ENCODE results near the gene PRKCZ. TPM values are rescaled to one million over a fixed set of nuclear protein-coding genes. Genes with fewer than 3 reads are reported as not detected.
A peak's percentile ranks its signal among the peaks of the same experiment; 100 is the strongest.

PRKCZ gene
- total RNA-seq, 1 donor from 2014 or later = 2.5 TPM

DNA sequence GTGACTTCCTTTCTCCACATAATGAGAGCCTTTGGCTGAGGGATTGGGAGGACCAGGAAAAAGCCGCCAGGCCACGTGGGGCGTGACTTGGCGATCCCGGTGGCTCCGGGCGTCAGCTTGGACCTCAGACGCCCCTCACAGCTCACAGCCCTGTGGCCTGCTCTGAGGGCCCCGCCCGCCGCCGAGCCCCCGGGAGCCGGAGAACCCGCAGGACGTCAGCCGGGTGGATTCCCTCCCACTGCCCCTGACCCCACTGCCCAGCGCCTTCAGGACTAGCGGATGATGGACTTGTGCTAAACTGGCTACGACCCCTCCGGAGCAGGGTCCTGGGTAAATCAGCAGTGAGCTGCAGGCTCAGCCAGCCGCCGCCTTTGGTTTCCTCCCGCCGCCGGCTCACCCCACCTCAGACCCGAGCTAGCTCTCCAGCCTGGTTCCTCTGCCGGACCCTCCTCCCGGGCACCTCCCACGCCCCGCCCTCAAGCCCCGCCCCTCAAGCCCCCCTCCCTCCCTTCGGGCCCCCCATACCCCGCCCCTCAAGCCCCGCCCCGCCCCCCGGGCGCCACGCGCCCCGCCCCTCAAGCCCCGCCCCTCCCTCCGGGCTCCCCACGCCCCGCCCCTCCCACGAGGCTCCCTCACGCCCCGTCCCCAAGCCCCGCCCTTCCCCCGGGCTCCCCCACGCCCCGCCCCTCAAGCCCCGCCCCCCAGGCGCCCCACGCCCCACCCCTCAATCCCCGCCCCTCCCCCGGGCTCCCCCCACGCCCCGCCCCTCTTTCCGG is 154.4 kb downstream of the PRKCZ start:
- Mint-ChIP-seq H3K9me3 (no peaks in the 10 kb centered on the region), H3K27me3 (peaks cover 2% of the 10 kb centered on the region), H3K4me3 (peak overlapping the region; percentile 59), H3K4me1 (peaks cover 8% of the 10 kb centered on the region), H3K27ac (no peak overlapping the region), H3K36me3 (ENCODE audit: low read depth) (no peaks in the 10 kb centered on the region)
- peak; percentile 87 for DNase-seq
- intact Hi-C loops (cut with micrococcal nuclease) = loop anchor here (1.0 to 2.0 kb wide), 3 partner anchors 9 to 285 kb away; partner anchors contain the start of gene TMEM52

DNA sequence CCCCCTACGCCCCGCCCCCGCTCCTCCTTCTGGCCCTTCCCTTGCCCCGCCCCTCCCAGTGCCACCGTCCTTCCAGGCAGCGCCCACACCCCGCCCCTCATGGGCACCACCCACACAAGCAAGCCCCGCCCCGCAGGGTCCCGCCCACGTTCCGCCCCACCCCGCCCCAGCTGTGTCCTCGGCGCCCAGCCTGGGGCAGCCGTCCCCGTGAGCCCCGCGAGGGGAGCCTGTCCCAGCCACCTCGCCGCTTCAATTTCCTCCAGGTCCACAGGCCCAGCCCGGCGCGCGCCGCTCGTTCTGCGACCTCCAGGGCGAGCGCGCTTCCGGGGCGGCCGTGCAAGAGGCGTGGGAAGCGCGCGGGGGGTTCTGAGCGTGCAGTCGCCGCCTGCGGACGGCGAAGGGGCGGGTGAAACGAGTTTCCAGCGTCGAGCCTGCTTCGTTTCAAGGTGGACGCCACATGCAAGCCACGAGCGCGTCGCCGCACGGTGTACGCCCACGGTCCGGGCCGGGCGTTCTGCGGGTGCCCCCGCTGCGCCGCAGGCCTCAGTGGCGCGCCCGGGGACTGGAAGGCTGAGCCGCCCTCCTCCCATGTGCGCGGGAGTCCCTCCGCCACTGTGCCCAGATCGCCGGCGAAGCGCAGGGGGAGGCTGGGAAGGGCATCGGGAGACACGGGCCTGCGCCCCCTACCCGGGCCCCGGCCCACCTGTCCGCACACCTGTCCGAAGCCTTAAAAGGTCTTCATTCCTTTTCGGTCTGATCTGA is 155.2 kb downstream of the PRKCZ start:
- intact Hi-C loops (cut with micrococcal nuclease) = loop anchor here (1.0 to 2.0 kb wide), 2 partner anchors 21 to 286 kb away; partner anchors contain the start of gene TMEM52
- Mint-ChIP-seq H3K36me3 (ENCODE audit: low read depth) (no peaks in the 10 kb centered on the region), H3K9me3 (no peaks in the 10 kb centered on the region), H3K4me3 (peak overlapping the region; percentile 65), H3K27me3 (peaks cover 2% of the 10 kb centered on the region), H3K27ac (peak overlapping the region; percentile 62), H3K4me1 (peaks cover 2% of the 10 kb centered on the region)
- peak; percentile 96 for DNase-seq

DNA sequence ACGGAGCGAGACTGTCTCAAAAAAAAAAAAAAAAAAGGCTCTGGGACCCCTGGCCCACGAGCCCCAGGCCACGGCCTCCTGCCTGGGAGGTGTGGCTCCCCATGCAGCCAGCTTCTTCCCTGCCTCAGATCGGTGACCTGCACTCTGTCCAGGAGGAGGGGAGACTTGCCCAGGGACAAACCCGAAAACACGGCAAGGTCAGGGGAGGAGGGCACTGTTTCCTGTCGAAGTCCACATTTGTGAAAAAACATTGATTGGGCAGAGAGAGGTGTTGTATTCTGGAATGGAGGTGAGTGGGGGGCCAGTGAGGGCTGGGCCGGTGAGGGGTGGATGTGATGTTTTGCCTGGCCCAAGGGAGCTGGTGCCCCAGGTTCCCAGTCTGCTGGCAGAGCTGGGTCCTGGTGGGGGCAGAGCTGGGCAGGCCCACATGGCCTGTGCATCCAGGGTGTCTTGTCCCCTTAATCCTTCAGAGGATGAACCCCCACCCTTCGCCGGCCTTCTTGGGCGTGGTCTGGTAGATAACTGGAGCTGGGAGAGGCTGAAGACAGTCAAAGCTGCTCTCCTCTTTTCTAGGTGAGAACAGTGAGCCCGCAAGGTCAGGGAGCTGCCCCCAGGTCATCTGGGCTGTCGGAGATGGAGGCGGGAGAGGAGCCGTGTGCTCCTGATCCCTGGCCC is 156.7 kb downstream of the PRKCZ start:
- no peaks in the 10 kb centered on the region for H3K9me3 Mint-ChIP-seq
- intact Hi-C loops (cut with micrococcal nuclease) = no loop called here
- H3K36me3 Mint-ChIP-seq (ENCODE audit: low read depth) = no peaks in the 10 kb centered on the region
- H3K27me3 Mint-ChIP-seq = peaks cover 2% of the 10 kb centered on the region
- no peak overlapping the region for H3K4me3 Mint-ChIP-seq
- peak overlapping the region; percentile 45 for H3K27ac Mint-ChIP-seq
- DNase-seq = no peak
- peaks cover 2% of the 10 kb centered on the region for H3K4me1 Mint-ChIP-seq

DNA sequence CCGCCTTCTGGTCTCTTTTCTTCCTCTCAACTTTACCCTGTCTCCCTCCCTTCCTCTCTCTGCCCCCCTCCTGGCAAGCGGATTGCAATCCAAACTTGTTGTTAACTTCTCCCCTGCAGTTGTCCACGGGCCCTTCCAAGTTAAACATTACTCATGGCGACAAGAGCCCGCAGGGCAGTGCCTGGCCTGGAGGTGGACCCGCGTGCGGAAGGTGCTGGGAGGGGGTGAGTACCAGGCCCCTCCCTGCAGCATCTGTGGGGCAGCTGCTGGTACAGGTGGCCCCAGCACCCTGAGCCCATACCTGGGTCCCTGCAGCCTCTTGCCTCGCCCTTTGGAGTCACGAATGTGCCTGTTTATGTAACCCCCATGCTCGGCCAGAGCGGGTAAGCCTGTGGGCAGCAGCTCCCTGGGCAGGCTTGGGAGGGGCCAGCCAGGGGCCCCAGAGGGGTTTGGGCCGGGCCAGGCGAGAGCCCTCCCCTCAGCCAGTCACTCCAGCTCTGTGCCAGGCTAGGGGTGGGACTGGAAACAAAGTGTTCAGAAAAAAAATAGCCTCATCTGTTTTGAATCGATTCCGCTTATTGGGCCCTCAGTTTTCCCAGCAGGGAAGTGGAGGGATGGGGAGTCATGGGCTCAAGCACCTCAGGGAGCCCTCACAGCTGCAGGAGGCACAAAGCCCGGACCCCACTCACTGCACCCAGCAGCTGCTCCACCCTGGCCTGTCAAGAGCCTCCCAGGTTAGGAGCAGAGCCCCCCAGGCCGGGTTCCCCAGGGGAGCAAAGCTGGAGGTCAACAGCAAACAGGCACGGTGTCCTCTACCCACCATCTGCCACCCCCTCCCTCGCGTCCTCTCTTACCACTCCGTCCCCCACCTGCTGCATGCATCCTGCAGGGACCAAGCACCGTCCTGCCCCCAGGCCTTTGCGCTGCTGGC is 158.4 kb downstream of the PRKCZ start:
- Mint-ChIP-seq H3K27me3 (peaks cover 2% of the 10 kb centered on the region), H3K27ac (no peak overlapping the region), H3K9me3 (no peaks in the 10 kb centered on the region), H3K4me3 (no peak overlapping the region), H3K36me3 (ENCODE audit: low read depth) (no peaks in the 10 kb centered on the region), H3K4me1 (peaks cover 4% of the 10 kb centered on the region)
- intact Hi-C loops (cut with micrococcal nuclease) = no loop called here
- DNase-seq = no peak

DNA sequence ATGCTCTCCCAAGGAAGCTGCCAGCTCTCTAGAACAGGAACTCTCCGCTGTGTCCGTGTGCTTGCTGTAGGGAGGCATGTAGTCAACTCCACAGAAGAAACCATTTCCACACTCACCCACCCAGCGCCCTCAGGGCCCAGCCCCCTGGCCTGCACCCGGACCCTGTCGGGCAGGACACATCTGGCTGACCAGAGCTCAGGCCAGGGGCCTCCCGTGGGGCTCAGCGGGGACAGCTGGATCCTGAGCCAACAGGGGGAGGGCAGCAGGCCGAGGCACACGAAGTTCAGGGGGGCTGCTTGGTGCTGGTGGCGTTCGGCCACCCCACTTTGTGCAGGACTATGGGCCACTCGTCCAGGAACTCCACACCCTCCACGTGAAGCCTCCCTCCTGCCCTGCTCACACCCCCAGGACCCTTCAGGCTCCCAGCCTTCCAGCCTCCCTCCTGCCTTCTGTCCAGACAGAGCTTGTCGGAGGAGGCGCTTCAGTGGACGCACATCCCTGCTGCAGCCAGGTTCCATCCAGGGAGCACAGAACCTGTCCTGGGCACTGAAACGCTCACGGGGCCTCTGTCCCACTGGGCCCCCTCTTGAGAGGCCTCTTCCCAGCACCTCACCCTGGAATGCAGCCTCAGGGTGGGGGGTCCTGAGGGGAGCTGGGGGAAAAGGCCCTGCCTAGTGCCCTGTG is 159.3 kb downstream of the PRKCZ start:
- H3K27ac Mint-ChIP-seq = no peak overlapping the region
- H3K27me3 Mint-ChIP-seq = peaks cover 2% of the 10 kb centered on the region
- no peak for DNase-seq
- no peak overlapping the region for H3K4me3 Mint-ChIP-seq
- H3K36me3 Mint-ChIP-seq (ENCODE audit: low read depth) = no peaks in the 10 kb centered on the region
- intact Hi-C loops (cut with micrococcal nuclease) = no loop called here
- no peaks in the 10 kb centered on the region for H3K9me3 Mint-ChIP-seq
- H3K4me1 Mint-ChIP-seq = peaks cover 4% of the 10 kb centered on the region

DNA sequence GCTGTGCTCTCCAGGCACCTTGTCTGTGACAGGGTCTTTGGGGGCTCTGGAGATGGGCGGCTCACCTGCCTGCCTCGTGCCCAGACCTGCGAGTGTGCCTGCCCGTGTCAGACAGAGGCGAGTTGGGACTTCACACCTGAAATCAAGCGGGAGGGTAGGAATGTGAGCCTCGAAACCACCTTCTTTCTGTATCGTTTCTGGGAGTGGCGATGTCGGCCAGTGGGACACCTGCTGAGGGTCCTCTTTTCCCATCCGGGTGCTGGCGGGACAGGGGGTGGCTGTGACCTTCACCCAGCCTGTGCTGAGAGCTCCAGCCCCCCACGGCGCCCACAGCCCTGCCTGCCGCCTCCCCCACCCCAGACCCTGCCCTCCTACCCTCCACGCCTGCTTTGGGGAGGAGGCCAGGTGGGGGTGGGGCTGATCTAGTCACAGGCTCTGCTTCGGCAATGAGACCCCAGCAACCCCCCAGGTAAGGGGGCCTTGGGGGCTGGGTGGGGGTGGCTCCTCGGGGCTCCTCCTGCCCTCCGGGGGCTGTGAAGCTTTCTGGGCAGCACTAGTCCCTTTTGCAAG is 160.0 kb downstream of the PRKCZ start:
- intact Hi-C loops (cut with micrococcal nuclease) = no loop called here
- Mint-ChIP-seq H3K4me1 (peaks cover 4% of the 10 kb centered on the region), H3K4me3 (no peak overlapping the region), H3K27me3 (peaks cover 2% of the 10 kb centered on the region), H3K9me3 (no peaks in the 10 kb centered on the region), H3K36me3 (ENCODE audit: low read depth) (no peaks in the 10 kb centered on the region), H3K27ac (no peak overlapping the region)
- DNase-seq = no peak

DNA sequence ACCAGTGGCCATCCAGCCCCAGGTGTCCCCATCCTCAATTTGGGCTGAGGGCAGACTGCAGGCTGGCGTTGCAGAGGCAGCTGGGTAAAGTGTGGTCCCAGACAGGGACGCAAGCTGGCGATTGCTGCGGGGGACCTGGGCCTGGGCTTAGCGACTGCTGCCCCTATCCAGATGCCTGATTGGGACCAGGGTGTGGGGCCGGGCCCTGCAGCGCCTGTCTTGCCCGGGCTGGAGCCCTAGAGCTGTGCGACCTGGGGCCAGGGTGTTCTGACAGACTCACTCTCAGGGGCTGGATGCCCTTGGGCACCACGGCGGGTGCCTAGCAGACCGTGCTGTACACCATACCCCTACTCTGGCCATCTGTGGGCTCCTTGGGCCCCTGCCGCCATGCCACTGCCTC is 160.6 kb downstream of the PRKCZ start:
- Mint-ChIP-seq H3K4me1 (peaks cover 4% of the 10 kb centered on the region), H3K27me3 (peaks cover 2% of the 10 kb centered on the region), H3K9me3 (no peaks in the 10 kb centered on the region), H3K36me3 (ENCODE audit: low read depth) (no peaks in the 10 kb centered on the region), H3K27ac (no peak overlapping the region), H3K4me3 (no peak overlapping the region)
- intact Hi-C loops (cut with micrococcal nuclease) = no loop called here
- DNase-seq = no peak

DNA sequence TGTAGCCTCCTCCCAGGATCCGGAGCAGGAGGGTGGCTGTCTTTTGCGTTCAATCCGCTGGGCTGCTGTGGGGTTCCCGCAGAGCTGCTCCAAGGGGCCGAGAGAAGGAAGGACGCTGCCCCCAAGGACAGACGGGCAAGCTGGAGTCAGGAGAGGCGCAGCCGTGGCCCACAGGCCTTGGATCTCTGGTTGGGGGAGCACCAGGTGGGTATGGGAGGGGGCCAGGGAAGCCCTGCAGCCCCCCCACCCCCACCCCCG is 162.0 kb downstream of the PRKCZ start:
- H3K27me3 Mint-ChIP-seq = peaks cover 2% of the 10 kb centered on the region
- H3K4me3 Mint-ChIP-seq = no peak overlapping the region
- H3K9me3 Mint-ChIP-seq = no peaks in the 10 kb centered on the region
- no peaks in the 10 kb centered on the region for H3K36me3 Mint-ChIP-seq (ENCODE audit: low read depth)
- peaks cover 5% of the 10 kb centered on the region for H3K4me1 Mint-ChIP-seq
- no peak overlapping the region for H3K27ac Mint-ChIP-seq
- intact Hi-C loops (cut with micrococcal nuclease) = no loop called here
- DNase-seq = no peak

DNA sequence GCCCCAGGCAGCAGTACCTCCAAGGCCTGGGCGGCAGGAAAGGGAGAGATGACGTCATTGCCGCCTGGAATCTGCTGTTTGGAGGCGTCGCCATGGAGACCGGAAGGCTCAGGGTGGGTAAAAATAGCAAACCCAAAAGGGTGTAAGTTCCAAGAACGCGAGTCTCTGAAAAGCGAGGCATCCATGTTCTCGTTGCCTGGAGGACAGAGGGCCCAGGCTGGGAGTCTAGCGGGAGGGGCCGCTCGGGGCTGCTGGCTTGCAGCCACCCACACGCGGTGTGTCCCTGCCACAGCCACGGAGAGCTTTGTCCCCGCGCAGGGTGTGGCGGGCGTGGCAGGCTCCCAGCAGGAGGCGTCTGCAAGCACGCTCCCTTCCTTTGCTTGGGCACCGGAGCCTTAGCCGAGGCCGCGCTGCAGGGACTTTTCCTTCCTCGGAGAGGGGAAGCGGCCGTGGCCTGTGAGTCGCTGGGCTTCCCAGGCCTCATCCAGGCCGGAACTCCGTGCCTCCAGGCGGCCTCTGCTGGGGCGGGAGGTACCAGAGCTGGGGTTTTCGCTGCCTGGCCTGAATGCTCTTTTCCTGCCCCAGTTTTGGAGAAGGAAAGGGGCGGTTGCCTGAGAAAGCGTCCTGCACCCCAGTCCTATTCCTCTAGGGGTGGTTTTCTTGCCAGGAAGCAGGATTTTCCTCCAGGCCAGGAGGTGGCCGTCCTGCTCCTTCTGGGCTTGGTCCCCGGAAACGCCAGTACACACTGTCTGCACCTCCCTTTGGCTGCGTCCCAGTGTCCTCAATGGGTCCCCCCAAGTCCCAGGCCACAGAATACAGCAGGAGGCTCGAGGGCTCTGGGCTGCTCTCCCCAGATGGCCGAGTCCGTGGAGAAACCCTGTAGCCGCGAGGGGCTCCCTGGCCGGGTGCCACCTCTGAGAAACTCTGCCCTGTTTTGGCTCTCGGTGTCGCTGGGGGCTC is 162.6 kb downstream of the PRKCZ start:
- peak; percentile 91 for DNase-seq
- Mint-ChIP-seq H3K4me3 (peak overlapping the region; percentile 49), H3K27me3 (peaks cover 2% of the 10 kb centered on the region), H3K9me3 (no peaks in the 10 kb centered on the region), H3K27ac (peak overlapping the region; percentile 66), H3K4me1 (peaks cover 5% of the 10 kb centered on the region), H3K36me3 (ENCODE audit: low read depth) (no peaks in the 10 kb centered on the region)
- intact Hi-C loops (cut with micrococcal nuclease) = no loop called here

DNA sequence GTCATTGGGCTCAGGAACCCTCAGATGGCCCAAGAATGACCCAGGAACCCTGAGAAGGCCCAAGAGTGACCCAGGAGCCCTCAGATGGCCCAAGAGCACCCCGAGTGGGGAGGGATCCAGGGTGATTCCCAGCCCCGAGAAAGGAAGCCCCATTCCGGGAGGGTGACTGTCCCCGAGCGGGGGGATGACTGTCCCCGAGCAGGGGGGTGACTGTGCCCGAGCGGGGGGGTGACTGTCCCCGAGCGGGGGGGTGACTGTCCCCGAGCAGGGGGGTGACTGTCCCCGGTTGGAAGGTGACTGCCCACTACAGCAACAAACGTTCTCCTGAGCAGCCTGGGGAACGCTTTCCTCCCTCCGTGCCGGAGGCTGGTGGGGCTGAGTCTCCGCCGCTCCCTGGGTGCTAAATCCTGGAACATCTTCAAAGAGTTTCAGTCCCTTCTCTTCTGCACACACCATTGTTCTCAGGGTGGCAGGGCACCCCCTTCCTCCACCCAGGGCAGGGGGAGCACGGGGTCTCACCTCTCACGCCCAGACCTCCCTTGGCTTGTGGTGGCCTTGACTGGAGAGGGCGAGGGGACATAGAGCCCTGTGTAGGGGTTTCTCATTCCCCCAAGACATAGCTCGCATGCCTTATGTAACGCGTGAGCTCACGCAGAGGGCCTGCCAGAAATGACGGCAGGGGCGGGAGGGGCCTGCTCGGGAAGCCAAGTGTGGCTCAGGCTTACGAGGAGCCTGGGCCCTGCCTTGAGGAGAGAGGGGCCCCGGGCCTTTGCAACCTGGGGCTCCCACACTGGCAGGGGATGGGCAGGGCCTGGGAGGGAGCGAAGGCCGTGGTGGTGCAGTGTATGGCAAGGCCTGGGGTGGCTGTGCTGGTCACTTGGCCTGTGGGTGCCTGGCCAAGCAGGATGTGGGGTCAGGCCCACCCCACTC is 163.6 kb downstream of the PRKCZ start:
- Mint-ChIP-seq H3K4me1 (peaks cover 5% of the 10 kb centered on the region), H3K27ac (no peak overlapping the region), H3K36me3 (ENCODE audit: low read depth) (peaks cover 1% of the 10 kb centered on the region), H3K9me3 (peaks cover 3% of the 10 kb centered on the region), H3K4me3 (no peak overlapping the region), H3K27me3 (peaks cover 7% of the 10 kb centered on the region)
- DNase-seq = no peak
- intact Hi-C loops (cut with micrococcal nuclease) = no loop called here

DNA sequence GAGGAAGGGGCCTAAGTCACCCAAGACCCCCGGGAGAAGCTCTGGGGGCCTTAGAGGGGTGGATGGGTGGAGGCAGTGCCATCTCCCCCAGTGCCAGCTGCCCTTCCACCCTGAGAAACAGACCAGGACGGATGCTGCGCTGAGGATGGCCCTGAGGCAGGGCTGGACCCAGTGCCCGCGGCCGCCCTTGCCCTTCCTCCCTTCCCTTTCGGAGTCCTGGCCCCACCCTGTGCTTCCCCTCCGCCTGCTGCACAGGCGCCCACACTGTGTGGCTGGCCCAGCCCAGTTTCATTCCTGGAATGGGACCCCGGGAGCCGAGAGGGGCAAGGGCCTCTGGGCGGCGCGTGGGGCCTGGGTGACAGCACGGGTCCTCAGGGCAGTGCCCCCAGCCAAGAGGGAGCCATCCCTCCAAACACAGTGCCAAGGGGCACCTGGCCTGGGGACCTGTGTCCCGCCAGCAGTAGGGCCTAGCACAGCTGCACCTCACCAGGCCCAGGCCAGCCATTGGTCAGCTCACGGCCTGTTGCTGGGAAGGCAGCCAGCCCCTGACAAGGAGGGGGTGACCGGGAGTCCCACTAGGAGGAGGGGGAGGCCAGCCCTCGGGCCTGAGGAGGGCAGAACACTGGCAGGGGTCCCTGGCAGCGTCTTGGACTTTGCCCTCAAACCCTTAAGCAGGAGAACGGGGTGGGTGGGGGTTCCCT is 164.5 kb downstream of the PRKCZ start:
- Mint-ChIP-seq H3K9me3 (peaks cover 8% of the 10 kb centered on the region), H3K4me1 (peaks cover 5% of the 10 kb centered on the region), H3K27me3 (peaks cover 9% of the 10 kb centered on the region), H3K36me3 (ENCODE audit: low read depth) (peaks cover 4% of the 10 kb centered on the region), H3K4me3 (no peak overlapping the region), H3K27ac (no peak overlapping the region)
- DNase-seq = no peak
- intact Hi-C loops (cut with micrococcal nuclease) = no loop called here
